HG03097 (cell line): ENCODE results near the gene MTM1.

Source experiments
- ATAC-seq: cut with Tn5 transposase; IDR thresholded peaks from one replicate; pipeline ENCODE4 v1.9.1; 2021; ENCODE audit not compliant: unreplicated experiment, low FRiP score

Gene MTM1

GRCh38 chrX:150548251-150548650 is 20.2 kb upstream of the MTM1 start:
- ATAC-seq: no peak

DNA sequence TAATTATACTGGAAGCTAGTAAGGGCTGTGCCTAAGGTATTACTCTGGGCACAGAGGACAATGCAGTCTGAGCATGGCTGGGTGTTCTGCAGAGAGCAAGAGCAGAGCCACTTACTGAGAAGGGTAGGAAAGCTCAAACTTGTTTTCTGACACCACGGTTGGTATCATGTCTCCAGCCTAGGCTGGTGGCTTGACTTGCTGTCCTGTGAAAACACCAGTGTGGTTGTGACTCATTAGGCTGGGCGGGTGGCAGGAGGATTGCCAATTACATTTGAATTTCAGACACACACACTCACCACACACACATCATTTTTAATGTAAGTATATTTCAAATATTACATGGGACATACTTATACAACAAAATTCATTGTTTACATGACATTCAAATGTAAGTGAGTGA is 19.7 kb upstream of the MTM1 start:
- ATAC-seq: no peak

DNA sequence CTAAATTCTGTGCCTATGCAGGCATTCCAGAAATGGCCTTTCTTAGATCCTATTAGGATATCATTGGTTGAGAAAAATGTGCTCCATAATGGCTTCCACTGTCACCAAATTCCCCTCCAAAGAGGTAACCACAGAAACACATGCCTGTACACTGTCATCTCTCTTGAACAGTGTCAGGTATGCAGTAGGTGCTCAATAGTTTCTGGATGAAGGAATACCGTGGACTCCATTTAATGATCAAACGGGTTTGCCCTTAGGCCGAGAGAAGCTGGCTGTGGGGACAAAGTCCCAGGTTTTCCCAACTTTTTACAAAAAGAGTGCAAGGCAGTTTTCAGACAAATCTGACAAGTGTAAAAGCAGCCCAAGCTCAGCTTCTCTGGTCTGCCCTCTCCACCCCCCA is 16.5 kb upstream of the MTM1 start:
- no peak for ATAC-seq

- ATAC-seq: no peak
Observed at GRCh38 chrX:150558424-150558823, 10.0 kb upstream of the MTM1 start.

DNA sequence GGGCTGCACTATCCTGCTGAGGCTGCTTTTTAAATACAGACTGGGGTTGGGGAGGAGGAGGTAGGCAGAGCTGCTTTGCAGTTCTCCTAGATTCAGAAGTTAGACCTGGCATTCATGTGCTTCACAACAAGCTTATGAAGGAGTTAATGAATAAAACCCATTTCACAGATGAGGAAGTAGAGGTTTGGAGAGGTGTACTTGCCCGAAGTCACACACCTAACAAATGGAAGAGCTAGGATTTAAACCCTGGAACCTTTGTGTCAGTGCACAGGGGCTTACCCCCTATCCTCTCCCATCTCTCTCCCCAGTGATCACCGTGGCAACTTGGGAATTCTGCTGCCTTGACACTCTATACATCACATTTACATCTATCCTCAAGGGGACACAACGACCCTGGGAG is 3.6 kb upstream of the MTM1 start:
- ATAC-seq: no peak

GRCh38 chrX:150565551-150565950 is 2.9 kb upstream of the MTM1 start:
- no peak for ATAC-seq

DNA sequence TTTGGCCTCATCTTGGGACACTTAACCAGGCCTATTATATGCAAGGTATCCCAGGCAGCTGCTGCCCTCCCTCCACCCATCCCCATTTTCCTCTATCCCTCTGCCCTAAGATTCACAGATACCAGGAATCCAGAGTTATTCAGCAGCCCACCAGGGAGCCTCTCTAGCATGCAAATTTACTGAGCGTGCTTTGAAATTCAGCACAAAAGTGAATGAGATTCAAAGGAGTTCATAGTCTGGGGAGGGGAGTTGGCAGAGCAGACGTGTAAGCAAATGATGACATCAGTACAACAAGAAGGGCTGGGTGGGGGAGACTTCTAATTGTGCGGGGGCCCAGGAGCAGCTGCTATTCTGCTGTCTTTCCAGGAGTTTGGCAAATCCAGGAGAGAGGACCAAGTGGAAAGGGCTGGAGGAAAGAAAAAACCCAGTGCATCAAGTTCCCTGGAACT is 1.7 kb upstream of the MTM1 start:
- ATAC-seq: no peak

DNA sequence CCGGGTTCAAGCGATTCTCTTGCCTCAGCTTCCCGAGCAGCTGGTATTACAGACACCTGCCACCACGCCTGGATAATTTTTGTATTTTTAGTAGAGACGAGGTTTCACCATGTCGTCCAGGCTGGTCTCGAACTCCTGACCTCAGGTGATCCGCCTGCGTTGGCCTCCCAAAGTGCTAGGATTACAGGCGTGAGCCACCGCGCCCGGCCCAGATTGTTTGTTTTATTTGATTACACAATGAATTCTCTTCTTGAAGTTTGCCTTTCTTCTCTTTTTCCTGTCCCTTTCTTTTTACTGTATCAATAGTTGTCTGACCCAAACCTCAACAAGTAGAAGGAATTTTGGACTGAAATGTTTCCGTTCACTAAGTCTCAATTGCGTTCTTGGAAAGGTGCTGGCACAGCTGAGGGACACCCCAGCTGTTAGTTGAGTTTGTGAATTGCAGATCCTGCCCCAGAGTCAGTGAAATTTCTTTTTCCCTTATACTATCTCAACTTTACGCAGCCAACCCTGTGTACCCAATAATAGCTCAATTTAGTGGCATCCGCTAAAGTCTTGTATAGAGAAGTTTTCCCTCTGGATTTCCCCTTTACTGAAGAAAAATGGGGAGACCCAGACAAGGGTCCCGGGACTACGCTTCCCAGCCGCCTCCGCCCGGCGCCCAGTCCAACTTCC is 639 bp upstream of the MTM1 start:
- ATAC-seq: no peak

DNA sequence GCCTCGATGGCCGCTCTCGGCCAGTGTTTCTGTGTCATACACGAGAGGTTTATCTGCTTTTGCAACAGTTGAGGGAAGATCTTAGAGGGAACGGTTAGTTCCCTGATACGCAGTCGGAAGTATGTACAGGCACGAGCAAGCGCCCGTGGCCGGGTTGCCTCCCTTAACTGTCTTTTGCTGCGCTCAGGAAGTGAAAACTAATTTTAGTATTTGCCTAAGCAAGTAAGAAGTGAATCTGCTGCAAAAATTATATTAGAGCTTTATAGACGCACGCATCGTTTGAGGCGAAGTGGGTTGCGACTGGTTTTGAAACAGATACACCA is 695 bp downstream of the MTM1 start:
- peak; percentile 26 for ATAC-seq

DNA sequence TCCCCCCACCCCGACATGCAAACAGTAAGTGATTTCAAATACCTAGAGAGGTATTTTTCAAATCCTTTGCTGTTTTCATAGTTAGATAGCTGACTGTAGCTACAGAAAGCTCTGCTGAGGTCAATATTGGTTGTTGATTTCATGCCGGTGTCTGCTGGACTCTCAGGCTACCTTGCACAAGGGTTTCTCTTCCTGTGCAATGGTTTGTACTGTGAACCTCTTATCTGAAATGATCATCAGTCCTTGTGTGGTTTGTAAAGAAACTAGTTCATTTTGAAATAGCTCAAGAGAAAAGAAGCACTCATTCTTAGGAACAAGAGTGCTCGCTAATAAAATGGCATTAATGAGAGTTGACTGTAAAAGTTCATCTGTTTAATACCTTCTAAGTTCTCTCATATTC is 2.1 kb downstream of the MTM1 start:
- no peak for ATAC-seq

DNA sequence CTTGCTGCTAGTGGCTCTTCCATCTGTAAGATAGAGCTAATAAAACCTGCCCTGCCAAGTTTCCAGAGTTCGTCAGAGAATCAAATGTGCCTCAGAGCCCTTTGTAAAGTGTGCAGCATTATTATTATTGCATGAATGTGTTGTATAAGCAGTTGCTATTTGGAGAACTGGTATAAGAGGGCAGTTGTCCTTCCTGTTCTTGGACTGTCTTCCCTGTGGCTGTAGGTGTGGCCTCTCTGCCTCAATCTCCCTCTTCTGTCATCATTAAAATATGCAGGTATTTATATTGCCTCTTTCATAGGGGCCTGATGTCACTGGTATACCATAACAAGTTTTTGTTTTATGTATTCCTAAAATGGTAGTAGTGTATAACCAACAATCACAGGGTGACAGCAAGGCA is 3.8 kb downstream of the MTM1 start:
- ATAC-seq: no peak

DNA sequence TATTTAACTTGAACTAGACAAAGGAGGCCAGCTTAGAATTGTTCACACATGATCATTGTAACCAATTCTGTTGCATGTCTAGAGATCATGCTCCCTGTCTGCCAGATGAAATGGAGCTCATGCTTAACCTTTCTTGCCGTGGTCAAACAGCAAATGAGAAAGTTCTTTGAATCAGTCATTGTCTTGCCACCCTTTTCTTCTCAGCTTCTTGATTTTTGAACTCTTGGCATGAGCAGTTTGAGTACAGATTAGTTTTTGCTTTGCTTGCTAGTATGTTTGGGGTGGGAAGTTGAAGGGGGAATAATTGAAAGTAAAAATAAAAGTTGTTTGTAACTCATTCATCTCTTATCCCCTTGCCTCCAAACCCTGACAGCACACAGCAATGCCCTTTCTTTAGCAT is 4.7 kb downstream of the MTM1 start:
- no peak for ATAC-seq

- no peak for ATAC-seq
Observed at GRCh38 chrX:150573702-150574101, 5.3 kb downstream of the MTM1 start.

- peak; percentile 58 for ATAC-seq
Observed at GRCh38 chrX:150574559-150575418, 6.4 kb downstream of the MTM1 start.

DNA sequence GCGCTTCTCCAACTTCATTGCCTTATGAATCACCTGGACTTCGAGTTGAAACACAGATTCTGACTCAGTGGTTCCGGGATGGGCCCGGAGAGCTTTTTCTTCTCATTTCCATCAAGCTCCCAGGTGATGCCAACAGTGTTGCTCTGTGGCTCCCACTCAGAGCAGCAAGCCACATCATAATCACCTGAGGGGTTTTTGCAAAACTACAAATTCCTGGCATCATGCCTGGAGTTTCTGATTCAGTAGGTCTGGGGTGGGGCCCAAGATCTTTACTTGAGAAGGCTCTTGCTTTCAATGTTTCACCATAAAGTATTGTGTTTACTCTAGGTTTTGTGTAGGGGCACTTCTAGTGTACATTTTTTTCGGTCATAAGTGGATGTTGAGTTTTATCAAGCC is 7.0 kb downstream of the MTM1 start:
- no peak for ATAC-seq

DNA sequence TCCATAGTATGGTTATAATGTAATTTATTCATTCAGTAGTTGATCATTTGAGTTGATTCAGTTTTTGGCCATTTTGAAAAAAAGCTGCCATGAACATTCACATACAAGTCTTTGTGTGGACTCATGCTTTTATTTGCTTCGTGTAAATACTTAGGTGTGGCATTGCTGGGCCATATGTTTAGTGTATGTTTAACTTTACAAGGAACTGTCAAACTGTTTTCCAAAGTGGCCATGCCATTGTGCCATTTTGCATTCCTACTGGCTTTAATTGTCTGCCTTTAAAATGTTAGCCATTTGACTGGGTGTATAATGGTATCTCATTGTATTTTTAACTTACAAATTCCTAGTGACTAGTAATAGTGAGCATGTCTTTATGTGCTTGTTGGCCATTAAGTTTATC is 8.8 kb downstream of the MTM1 start:
- no peak for ATAC-seq

GRCh38 chrX:150581093-150581775 is 12.8 kb downstream of the MTM1 start:
- no peak for ATAC-seq

DNA sequence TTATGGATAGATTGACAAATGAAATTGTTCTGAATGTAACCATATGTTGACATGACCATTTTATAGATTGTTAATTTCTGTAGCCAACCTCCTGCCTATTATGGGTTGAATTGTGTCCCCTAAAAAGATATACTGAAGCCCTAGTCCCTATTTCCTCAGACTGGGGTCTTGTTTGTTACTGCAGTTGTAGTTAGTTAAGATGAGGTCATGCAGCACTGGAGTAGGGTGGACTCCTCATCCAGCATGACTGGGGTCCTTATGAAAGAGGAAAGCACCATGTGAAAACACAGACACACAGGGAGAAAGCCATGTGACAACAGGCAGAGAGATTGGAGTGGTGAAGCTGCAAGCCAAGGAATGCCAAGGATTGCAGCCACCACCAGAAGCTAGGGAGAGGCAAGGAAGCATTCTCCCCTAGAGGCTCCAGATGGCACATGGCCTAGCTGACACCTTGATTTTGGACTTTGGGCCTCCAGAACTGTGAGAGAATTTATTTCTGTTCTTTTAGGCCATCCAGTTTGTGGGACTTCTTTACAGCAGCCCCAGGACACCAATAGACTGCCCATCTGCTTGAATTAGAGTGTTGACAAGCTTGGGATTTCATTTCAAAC is 14.0 kb downstream of the MTM1 start:
- no peak for ATAC-seq

DNA sequence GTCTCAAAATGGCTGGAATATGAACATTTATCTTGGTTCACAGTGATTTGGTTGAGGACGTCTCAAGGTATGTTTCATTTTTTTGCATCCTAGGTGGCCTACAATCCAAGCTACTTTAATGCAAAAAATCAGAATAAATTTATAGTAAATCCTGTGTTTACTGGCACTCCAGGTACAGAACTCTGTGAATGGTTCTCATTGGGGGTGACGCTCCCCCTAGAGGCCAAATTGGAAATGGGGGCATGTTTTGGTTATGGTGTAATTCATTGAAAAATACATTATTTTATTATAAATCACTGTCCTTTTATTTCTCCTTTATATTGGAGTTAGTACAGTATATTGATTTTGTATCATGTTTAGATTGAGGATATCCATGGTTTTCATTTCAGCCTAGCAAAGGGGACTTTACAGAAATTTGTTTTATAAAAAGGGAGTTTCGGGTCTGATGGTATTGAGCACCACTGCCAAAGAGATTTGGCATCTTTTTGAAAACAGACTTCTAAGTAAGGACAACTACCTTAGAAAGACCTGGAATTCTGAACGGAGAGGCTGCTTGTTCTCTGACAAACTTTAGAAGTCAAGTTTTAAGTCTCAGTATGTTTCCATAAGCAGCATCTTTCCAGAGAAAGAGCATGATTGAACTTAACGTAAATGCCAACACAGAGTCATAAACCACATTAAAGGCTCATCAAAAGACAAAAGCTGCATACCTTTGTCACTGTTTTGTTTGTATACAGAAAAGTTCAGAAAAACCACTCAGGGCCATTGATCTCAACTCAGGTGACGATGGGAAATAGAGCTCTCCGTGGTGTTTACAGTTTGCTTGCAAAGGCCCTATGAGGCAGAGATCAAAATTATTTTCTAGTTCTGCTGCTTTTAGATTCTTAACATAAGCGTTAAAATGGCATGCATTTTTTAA is 19.4 kb downstream of the MTM1 start:
- ATAC-seq: no peak

- ATAC-seq: no peak
Observed at GRCh38 chrX:150594584-150594983, 26.2 kb downstream of the MTM1 start.
